LoVo (cell line): ENCODE measurements around the gene ZNF771.
A peak's percentile ranks its signal among the peaks of the same experiment; 100 is the strongest.

Experiments
- DNase-seq: peaks from one replicate; pipeline ENCODE4 v3.0.0-alpha.2; 2016; ENCODE audit warnings: low spot score

ZNF771 gene

DNA sequence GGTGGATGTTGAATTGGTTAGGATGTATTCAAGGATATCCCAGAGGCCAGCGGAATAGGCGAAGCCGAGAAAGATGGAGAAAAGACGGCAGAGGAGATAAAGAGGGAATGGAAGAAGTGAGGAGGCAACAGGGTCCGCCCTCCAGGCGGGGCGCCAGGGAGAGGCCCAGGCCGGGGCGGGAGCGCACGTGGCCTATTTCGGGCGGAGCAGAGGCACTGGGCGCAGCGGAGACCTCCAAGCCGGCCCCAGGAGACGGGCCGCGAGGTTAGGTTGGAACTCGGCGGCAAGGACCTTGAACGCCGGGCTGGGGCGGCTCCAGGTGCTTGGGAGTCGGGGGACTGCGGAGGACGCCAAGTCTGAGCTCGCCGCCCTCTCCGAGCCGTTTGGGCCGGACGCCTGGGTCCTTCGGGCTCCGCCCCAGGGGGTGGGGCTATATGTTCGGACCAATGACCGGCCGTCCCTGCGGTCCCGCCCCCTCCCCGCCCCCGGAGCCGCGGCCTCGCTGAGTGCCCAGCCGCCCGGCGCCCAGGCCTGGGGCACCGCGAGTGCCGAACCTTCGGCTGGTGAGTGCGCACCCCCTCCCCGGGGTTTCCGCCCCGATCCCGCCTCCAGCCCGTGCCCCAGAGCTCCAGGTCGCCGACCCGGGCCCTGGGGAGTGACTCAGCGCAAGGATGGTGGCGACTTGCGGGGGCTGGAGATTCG, at the start of gene ZNF771:
ZNF771 (plus strand) TSS at position 505 of the 702 bp plus-strand sequence. CDS start 448 bp downstream, outside the sequence.
- peak; percentile 91 for DNase-seq

DNA sequence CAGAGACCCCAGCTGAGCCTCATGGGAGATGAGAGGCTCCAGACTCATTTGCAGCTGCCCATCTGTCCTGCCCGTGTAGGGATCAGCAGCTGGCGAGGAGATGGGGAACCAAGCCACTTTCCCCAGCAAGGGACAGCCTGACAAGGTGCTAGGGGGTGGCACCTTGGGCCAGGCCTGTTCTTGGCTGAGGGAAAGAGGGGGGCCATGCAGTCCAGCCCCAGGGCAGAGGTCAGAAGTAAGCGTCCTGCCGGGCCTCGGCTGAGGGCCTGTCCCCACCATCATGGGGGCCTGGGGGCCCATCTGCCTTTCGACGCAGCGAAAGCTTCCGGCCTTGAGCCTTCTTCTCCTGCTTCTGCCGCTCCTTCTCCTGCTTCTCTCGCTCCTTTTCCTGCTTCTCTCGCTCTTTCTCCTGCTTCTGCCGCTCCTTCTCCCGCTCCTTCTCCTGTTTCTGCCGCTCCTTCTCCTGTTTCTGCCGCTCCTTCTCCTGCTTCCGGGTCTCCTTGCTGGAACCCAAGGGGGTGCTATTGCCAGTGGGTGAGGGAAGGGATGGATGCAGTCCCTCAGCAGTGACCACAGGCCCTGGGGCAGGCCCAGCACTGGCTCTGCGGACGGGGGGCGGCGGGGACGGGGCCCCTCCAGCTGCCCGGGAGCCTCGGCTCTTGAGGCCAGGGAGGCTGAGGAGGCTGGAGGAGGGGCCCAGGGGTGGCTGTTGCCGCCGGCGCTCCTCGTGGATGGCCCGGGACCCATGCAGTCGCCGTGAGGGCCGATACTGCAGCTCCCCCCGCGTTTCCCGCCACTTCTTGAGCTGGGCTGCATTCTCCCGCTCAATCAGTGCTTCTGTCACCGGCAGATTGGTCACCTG, 49.5 kb upstream of the ZNF771 start:
- no peak for DNase-seq

DNA sequence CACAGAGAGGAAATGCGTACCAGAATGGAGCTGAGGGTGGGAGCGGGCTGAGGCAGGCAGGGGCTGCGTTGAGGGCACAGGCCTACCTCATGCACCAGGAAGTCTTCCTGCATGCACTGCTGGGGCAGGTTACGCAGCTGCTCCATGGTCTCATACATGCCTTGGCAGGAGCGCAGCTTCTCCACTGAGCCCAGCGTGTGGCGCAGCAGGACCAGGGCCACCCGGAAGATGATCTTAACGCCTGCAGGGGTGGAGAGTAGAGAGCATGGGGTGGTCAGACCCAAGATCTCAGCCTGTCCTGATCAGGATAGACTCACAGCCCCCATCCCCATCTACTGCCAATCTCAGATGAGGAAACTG, 48.8 kb upstream of the ZNF771 start:
- no peak for DNase-seq

DNA sequence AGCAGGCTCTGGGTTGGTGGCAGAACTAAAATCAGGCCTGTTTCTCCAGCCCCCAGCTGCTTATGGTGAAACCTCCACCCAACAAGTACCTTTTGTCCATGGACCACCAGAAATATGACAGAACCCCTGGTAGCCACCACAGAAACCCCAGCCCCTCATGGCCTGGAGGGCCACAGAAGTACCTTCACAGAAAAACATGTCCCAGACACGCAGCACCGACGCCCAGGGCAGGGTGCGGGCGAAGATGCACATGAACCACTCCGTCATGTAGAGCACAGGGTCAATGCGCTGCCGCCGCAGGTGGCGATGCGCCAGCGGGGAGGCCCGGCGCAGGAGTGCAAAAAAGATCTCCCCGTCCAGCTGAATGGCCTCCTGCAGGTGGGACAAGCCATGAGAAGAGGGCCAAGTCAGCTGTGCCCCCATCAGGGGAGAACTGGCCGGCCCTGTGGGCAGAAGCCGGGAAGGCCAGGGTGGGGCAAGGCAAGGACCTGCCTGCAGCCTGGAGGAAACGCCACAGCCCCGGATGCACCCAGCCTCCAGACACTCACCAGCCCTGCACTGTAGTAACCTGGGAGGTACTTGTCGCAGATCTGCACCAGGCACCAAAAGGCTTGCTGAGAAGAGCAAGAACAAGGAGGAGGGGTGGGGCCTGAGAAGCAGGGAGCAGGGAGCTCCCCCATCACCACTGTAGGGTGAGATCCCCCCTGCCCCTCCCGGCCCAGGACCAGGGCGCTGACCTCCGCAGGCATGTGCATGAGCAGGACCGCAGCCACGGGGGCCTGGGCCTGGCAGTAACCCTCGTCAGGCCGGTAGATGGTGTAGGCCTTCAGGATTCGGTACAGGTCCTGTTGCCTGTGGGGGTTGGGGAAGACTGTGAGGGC, 48.2 kb upstream of the ZNF771 start:
- DNase-seq, result no peak

DNA sequence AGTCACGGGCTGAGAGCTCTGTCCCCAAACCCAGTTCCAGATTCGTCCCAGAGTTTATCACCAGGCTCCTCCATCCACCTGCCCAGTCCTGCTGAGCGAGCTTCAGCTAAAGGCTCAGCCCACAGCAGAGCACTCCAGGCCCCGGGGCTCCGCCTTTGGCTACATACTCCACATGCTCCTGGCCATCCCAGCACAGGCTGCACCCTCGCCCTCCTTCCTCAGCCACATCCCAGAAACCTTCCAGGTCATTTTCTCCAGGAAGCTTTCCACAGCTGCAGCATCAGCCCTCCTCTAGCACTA, 47.6 kb upstream of the ZNF771 start:
- no peak for DNase-seq

DNA sequence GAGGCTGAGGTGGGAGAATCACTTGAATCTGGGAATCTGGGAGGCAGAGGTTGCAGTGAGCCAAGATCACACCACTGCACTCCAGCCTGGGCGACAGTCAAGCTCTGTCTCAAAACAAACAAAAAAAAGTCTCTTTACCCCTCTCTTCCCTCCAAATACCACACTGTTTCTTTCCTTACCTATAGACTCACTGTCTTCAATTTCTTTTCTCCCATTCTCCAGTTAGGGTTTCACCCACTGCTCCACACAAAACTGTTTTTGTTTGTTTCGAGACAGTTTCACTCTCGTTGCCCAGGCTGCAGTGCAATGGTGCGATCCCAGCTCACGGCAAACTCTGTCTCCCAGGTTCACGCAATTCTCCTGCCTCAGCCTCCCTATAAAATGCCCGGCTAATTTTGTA, 46.2 kb upstream of the ZNF771 start:
- DNase-seq, result no peak

DNA sequence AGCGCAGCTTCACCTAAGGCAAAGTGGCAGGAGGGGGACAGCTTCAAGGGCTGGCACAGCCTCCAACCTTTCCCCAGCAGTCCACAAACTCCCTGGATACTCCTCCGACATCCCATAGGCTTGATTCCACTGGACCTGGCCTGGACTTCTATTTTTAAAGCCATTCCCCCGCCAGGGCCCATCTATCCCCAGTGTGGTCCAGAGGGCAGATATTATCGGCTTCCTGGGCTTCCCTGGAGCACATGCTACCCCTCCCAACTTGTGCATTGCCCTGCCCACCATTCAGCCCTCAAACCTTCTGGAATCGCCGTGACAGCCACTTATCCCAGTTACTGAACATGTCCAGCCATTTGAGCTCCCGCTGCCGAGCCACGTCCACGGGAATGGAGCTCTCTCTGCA, 42.2 kb upstream of the ZNF771 start:
- no peak for DNase-seq

DNA sequence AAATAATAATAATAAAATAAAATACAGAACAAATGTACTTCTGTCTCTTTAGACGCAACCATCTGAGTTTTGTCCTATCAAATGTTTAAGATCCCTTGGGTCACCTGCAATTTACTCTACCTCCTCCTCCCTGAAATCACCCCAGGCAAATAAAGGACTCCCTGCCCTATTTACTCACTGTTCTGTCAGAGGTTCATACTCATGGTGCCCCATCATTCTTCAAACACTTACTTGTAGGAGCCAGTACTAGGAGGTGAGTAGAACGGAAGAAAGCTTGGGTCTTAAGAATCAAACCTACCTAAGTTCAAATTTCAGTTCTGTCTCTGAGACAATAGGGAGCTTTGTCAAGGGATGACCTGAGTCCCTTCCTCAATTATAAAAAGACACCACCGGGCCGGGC, 40.9 kb upstream of the ZNF771 start:
- no peak for DNase-seq

DNA sequence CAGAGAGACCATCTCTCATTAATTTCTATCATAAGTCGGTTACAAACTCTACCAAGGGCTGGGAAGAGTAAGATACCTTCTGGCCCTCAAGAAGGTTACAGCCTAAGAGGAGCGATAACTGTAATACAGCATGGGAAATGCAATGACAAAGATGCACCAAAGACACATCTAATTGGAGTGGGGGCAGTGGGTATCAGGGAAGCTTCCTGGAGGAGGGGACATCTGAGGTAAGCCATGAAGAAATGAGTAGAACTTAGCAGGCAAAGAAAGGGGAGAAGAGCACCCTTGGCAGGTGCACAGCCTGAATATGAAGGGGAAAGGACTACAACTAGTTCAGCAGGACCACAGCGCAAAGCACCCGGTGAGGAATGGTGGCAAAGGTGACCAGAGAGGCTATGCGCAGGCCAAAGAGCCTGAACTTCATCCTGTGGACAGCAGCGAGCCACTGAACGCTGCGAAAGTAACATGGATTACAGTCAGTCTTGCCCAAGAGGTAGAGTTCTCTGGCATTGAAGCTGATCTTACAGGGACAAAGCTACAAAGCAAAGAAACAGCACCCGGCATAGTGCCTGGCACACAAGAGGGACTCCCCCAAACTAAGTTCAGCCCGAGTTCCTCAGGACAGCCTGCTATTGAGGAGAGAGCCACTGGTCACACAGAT, 39.9 kb upstream of the ZNF771 start:
- DNase-seq, result no peak

DNA sequence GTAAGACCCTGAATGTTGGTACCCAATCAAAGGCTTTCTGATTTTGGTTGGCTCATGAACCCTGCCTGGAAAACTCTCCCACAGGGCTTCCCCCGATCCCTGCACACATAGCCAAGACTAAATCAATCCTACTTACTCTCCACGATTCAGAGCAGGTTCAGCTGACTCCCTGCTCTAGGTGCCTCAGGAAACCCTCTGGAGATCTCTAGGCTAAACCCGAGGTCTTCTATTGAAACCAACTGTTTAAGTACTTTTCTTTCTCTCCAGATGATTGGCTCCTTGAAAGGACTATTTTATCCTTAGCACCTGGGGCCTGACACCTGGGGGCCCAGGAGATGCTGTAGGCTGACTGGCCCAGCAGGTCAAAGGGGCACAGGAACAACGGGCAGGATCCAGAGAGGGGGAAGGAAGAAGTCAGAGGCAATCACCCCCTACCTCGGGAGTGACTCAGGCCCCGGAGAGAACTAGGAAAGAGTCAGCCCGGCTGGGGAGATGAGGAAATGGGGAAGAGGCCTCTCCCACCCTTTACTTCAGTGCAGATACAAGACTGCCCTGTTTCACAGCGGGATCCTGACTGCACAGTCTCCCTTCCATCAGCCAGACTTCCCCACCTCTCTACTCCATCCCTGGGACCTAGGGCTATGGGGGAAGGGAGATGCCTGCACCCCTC, 39.1 kb upstream of the ZNF771 start:
- DNase-seq, result no peak

DNA sequence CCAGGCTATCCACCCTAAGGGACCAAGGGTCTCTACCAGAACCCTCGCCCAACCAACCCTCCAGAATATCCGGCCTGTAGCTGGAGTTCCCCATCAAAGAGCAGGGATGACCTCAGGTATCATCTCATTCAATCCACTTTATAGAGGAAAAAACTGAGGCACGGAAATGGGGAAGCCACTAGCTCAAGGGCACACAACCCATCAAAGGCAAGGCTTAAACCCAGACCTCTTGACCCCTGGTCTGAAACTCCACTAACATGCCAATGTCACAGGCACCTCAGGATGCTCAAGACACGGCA, 38.7 kb upstream of the ZNF771 start:
- DNase-seq, result no peak

DNA sequence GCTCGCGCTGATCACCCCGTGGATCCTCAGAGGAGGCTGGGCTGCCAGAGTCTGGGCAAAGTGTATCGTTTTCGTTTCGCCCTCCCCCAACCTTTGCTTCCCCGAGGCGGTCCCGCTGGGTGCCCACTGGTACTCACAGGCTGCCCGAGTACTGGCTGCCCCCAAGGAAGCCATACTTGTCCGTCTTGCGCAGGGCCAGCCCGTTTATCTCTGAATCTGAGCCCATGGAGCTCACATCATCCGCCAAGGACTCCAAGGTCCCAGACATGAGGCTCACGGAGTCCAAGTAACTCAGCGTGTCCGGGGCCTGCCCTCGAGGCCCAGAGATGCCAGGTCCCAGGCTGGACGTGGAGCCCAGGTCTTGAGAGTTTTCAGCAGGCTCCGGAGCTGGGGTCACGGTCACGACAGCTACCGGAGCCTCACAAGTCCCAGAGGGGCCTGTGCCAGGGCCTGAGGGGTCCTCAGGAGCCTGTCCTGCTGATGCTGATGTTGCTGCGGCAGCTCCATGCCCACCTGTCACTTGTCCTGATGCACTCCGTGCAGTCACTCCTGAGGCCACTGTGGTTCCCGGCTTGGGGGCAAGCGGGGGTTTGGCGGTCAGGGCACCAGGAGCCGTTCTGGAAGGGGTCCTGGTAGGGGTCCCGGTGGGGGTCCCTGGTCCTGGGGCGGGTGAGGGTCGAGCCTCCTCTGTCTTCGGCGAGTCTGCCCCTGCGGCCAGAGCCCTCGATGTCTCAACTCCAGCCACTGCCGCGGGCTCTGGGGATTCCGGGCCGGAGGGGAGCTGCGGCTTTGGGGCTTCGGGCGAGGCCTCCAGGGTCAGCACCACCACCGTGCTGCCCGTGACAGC, 38.1 kb upstream of the ZNF771 start:
- no peak for DNase-seq

DNA sequence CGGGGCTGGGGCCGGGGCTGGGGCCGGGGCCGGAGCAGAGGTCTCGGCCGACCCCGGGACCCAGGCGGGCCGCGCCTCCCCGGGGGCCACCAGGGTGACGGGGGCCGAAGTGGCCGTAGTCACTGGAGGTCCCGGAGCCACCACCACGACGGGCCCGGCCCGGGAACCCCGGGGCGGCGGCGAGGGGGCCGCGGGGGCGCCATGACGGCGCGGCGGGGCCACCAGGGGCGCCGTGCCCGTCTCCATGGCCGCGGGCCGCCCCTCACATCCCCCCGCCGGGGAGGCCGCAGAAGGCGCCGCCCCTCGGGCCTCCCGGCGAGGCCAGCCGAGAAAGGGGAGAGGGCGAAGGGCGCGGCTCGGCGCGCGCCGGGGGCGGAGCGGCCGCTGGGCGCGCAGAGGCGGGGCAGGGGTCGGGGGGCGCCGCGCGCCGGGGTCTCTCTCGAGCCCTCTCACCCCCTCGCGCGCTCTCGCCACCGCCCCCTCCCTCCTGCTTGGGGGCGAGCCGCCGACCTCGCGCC, 37.4 kb upstream of the ZNF771 start:
- DNase-seq, result no peak

DNA sequence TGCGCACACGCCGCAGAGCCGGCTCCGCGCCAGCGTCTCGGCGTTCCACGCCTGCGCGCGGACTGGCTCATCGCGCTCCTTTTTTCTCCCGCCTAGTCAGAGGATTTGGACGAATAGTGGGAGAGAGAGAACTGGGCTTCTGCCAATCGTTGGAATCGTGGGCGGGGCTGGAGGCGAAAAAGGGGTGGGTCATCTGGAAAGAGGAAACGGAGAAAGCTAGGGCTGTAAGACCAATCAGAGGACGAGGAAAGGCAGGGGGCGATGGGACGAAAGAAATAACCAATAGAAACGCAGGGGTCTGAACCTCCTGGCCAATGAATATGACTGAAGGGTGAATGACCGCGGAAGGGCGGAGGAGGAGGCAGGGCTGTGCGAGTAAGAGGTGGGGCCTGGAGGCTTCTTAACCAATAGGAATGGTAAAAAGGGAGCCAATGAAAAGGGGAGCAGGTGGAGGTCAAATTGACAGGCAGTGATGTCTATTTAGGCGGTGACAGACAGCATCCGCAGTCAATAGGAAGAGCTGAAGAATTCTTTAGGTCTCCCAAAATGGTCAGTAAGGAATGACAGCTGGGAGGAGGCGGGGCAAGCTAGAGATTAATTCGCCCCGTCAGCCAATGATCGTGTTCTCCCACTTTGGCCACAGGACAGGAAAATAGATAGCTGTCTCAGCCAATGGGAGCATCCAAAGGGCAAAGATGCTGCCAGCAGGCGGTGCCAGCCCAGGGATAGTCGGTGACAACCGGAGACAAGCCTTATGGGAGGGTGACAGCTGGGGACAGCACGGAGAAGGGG, 36.8 kb upstream of the ZNF771 start, which contains the start of gene TBC1D10B:
TBC1D10B (minus strand) TSS at position 39 of the 792 bp plus-strand sequence. CDS start 311 bp downstream, outside the sequence.
- peak; percentile 99 for DNase-seq

DNA sequence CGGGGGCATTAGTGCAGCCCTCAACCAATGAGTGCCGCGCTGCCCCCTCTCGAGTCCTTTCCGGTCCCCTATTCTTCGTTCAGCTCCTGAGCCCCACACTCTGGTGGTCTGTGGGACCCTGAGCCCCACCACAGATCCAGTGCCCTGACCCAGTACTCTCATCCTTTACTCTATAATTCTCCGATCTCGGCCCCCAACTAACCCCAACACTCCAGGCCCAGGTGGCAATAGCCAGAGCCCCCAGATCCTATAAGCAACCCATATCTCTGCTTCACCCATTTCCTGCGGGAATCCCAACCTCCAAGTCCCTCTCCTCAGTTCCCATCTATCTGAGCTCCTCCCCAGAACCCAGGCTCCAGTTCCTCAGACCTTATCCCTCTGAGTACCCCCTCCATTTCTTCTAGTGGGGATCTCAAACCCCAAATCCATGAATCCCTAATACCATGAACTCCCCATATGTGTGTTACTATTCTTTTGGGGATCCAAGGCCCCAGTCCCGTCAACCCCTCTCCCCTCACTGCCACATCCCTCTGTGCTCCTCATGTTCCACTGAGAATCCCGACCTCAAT, 36.1 kb upstream of the ZNF771 start:
- DNase-seq, result no peak

DNA sequence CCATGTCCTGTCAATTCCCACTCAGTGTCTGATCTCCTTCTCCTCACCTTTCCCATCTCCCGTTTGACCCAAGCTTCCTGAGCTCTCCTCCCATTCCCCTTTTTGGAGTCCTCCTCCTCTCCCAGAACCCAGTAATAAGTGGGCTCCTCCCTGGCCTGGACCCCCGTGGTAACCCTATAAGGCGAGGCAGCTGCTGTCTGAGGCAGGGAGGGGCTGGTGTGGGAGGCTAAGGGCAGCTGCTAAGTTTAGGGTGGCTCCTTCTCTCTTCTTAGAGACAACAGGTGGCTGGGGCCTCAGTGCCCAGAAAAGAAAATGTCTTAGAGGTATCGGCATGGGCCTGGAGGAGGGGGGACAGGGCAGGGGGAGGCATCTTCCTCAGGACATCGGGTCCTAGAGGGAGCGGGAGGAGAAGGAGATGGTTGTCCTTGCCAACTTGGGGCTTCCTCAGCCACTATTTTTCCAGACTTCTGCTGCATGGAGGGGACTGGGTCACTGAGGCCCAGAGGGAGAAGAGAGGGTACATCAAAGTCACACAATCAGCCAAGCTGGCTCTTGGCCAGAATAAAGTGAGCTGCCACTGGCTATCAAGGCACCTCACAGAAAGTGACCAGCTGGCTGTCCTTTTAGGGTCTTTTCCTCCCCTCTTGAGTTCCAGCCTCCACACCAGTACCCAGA, 35.2 kb upstream of the ZNF771 start:
- DNase-seq, result no peak

DNA sequence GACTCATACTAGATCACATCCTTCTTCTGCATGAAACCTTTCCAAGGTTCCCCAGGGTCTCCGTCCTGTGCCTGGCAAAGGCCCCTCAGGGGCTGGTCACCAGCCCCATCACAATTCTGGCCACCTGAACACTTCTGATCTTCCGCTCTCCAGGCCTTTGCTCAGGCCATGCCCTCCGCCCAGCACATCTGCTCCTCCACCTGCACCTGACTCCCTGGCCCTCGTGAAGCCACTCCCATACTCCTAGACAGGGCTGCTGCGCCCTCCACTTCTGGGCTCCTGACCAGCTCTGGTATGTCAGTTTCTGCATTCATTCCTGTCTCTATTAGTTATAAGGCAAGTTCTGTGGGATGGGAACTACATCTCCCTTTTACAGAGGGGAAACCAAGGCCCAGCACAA, 34.7 kb upstream of the ZNF771 start:
- no peak for DNase-seq

DNA sequence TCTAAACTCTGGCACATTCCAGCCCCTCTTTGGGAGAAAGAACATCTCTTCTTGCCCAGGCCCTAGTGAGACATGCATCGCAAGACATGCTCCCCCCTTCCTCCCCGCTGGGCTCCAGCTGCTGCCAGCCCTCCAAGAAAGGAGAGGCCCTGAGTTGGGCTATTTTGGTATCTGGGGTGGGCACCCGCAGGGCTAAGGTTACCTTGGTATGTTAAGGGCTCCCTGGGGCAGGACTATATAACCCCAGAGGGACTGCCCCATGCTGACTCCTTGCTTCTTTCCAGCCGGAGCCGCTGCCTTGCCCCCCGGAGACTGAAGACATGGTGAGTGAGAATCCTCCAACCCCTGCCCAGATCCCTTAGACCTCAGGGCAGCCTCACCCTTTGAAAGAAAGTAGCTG, 32.9 kb upstream of the ZNF771 start, which contains the start of gene MYL11:
MYL11 (plus strand) TSS at position 265 of the 400 bp plus-strand sequence; CDS start at position 321, 56 bp downstream.
- DNase-seq, result no peak

DNA sequence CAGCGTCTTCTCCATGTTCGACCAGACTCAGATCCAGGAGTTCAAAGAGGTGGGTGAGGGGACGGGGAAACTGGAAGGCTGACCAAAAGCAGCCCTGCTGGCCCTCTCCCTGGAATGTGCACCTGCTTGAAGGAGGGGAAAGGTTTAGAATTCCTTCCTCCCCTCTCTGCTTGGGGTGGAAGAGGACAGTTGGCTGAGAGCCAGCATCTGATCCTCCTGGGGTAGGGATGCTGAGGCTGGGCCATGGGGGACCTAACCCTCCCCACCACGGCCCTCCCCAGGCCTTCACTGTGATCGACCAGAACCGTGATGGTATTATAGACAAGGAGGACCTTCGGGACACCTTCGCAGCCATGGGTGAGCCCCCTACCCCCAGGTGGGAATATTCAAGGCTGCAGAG, 31.5 kb upstream of the ZNF771 start:
- no peak for DNase-seq
